HepG2 (cell line): ENCODE measurements around the gene PAM16. TPM values are rescaled to one million over a fixed set of nuclear protein-coding genes. Genes with fewer than 3 reads are reported as not detected.

Experiments used
- ATAC-seq: fragments of 200-7000 bp; cut with Tn5 transposase; 3 replicates; pipeline ENCODE4 v1.9.1; 2020; ENCODE audit warnings: mild to moderate bottlenecking, moderate library complexity
- BruUV-seq: library from RNA; stranded (reverse); fragments of 400-500 nt; replicated peaks from 2 replicates; lab custom pipeline; 2021; lab: Mats Ljungman, UMichigan
- CTCF ChIA-PET: fragments of 300-600 bp; formaldehyde crosslinking; extraction: SDS; loops from one replicate; lab custom pipeline; 2021; ENCODE audit warnings: low total read pairs, inconsistent platforms, low intra/inter-chr PET ratio; lab: Yijun Ruan, JAX
- POLR2A ChIA-PET: fragments of 350-600 bp; sonication (Branson Sonifier 250); formaldehyde crosslinking; loops from one replicate; lab custom pipeline; 2020; ENCODE audit warnings: antibody characterized with exemption, inconsistent platforms; lab: Yijun Ruan, JAX
- DNase-seq: peaks from one replicate; pipeline ENCODE4 v3.0.0-alpha.2; 2015; ENCODE audit warnings: low spot score
- FAIRE-seq: peaks from 3 replicates; lab custom pipeline; 2011; peaks lifted over from hg19 to GRCh38; lab: Jason Lieb, UNC
- H2AFZ ChIP-seq: one replicate; pipeline ENCODE4 v1.6.1; 2011; ENCODE audit warnings: low read length, inconsistent platforms
- H3K27ac ChIP-seq: fragments of 300-600 bp; 3 replicates; pipeline ENCODE4 v1.8.0; 2011; ENCODE audit warnings: mixed run types, mild to moderate bottlenecking, mixed read lengths, low read length, inconsistent platforms; ENCODE audit not compliant: insufficient read depth; ENCODE audit errors: extremely low read length
- H3K27me3 ChIP-seq, 2 experiments: fragments of 200-600 bp in 1 of 2; 2 replicates in 1 of 2; 3 replicates in 1 of 2; pipeline versions ENCODE4 v1.6.0 to v1.8.0; 2011; ENCODE audit warnings: low read length in 2 of 2, mild to moderate bottlenecking in 2 of 2, moderate library complexity in 2 of 2, inconsistent platforms in 1 of 2; ENCODE audit not compliant: insufficient read depth in 2 of 2, control insufficient read depth in 1 of 2
- H3K36me3 ChIP-seq, 2 experiments: fragments of 200-600 bp in 1 of 2; replicated peaks in 1 of 2; 2 replicates in 1 of 2; 3 replicates in 1 of 2; pipeline versions ENCODE4 v1.5.1 to v1.8.0; 2011; ENCODE audit warnings: low read length in 2 of 2, inconsistent platforms in 1 of 2; ENCODE audit not compliant: insufficient read depth in 2 of 2, control insufficient read depth in 1 of 2
- H3K4me1 ChIP-seq: 2 replicates; pipeline ENCODE4 v1.5.1; 2012; ENCODE audit warnings: low read length, inconsistent platforms; ENCODE audit not compliant: insufficient read depth
- H3K4me2 ChIP-seq: 2 replicates; pipeline ENCODE4 v1.6.0; 2011; ENCODE audit warnings: low read depth, low read length, inconsistent platforms
- H3K4me3 ChIP-seq, 3 experiments: fragments of 200-600 bp in 1 of 3; sonication (generic), shearing (Covaris generic) in 1 of 3; replicated peaks in 1 of 3; 2 replicates each; pipeline ENCODE4 v1.5.1; 2011 to 2016; ENCODE audit warnings: low read length in 3 of 3, inconsistent platforms in 2 of 3, low read depth in 2 of 3, mild to moderate bottlenecking in 2 of 3, control low read depth in 1 of 3, mixed read lengths in 1 of 3; ENCODE audit not compliant: insufficient read depth in 1 of 3
- H3K79me2 ChIP-seq: one replicate; pipeline ENCODE4 v1.6.1; 2011; ENCODE audit warnings: low read length, inconsistent platforms; ENCODE audit not compliant: insufficient read depth
- H3K9ac ChIP-seq: 2 replicates; pipeline ENCODE4 v1.6.0; 2011; ENCODE audit warnings: mild to moderate bottlenecking, low read depth, low read length, inconsistent platforms; ENCODE audit not compliant: insufficient read depth
- H3K9me3 ChIP-seq: 2 replicates; pipeline ENCODE4 v1.5.1; 2012; ENCODE audit warnings: mild to moderate bottlenecking, low read length
- H4K20me1 ChIP-seq: 2 replicates; pipeline ENCODE4 v1.6.0; 2011; ENCODE audit warnings: inconsistent platforms, mild to moderate bottlenecking, low read length, moderate library complexity; ENCODE audit not compliant: insufficient read depth
- ELF4 ChIP-seq: sonication (generic); formaldehyde crosslinking; IDR thresholded peaks from 2 replicates; pipeline ENCODE4 v1.5.0; 2020; ENCODE audit warnings: missing genetic modification reagents, mild to moderate bottlenecking, moderate library complexity, borderline replicate concordance
- NAIF1 ChIP-seq: sonication (generic); formaldehyde crosslinking; IDR thresholded peaks from 2 replicates; pipeline ENCODE4 v1.5.0; 2020; ENCODE audit warnings: mild to moderate bottlenecking, missing genetic modification reagents, borderline replicate concordance
- RAD51 ChIP-seq: fragments of 450-650 bp; IDR thresholded peaks from 2 replicates; pipeline ENCODE4 v1.6.1; 2016; ENCODE audit warnings: borderline replicate concordance
- ZGPAT ChIP-seq: IDR thresholded peaks from 2 replicates; pipeline ENCODE4 v1.6.1; 2016; ENCODE audit warnings: mild to moderate bottlenecking
- ZNF329 ChIP-seq: sonication (generic); formaldehyde crosslinking; IDR thresholded peaks from 2 replicates; pipeline ENCODE4 v1.9.0; 2021; ENCODE audit warnings: low read depth, mild to moderate bottlenecking, missing genetic modification reagents
- ZNF432 ChIP-seq: sonication (generic); formaldehyde crosslinking; IDR thresholded peaks from 2 replicates; pipeline ENCODE4 v1.5.0; 2020; ENCODE audit warnings: missing genetic modification reagents, mild to moderate bottlenecking, borderline replicate concordance
- ZNF567 ChIP-seq: sonication (generic); formaldehyde crosslinking; IDR thresholded peaks from 2 replicates; pipeline ENCODE4 v1.8.1; 2023; ENCODE audit warnings: mild to moderate bottlenecking, missing genetic modification reagents, borderline replicate concordance
- WGBS: methylation state at CpG from one replicate; pipeline ENCODE4 v1.1.6; 2017; ENCODE audit warnings: low lambda C conversion rate; 5-methylcytosine and 5-hydroxymethylcytosine counted together
- in situ Hi-C: cut with HindIII; loops from 2 replicates; pipeline ENCODE4 v1.10.0; 2017; ENCODE audit warnings: low pct_unique_long_range_greater_than_20kb; ENCODE audit not compliant: extremely low pct_ligation_motif_present
- intact Hi-C: fragments of 100-400 bp; cut with micrococcal nuclease; formaldehyde crosslinking; loops from one replicate; pipeline ENCODE4 v1.10.0; 2022; ENCODE audit not compliant: unreplicated experiment
- polyA plus RNA-seq, 8 experiments: library from polyadenylated mRNA; depleted of rRNA in 3 of 8; stranded (reverse) in 7 of 8; unstranded in 1 of 8; fragments of >200 nt; fragmentation: Illumina TruSeq in 4 of 8; extraction: Trizol in 4 of 8; gene quantifications; 2 replicates each; pipeline versions ENCODE4 v1.2.1 to v1.2.3, GENCODE V29; 2011 to 2016; ENCODE audit warnings: low read depth in 4 of 8, missing spikeins in 1 of 8, mixed read lengths in 1 of 8; ENCODE audit not compliant: insufficient read depth in 1 of 8
- total RNA-seq, 5 experiments: library from RNA; depleted of rRNA; stranded (reverse); fragments of >200 nt; fragmentation: Illumina TruSeq; extraction: Trizol; gene quantifications; 2 replicates each; pipeline ENCODE4 v1.2.3, GENCODE V29; 2016; ENCODE audit warnings: low read depth in 1 of 5
- TF ChIP-seq, protein P1 (sequence below): sonication (generic); formaldehyde crosslinking; IDR thresholded peaks from 2 replicates; pipeline ENCODE4 v1.4.0; 2020; ENCODE audit warnings: missing genetic modification reagents
- TF ChIP-seq, protein P2 (sequence below): IDR thresholded peaks from 2 replicates; pipeline ENCODE4 v1.6.1; 2012; ENCODE audit warnings: inconsistent platforms

Gene PAM16
- total and polyA plus RNA-seq, 2 of the 13 experiments (the other 11 are each of a cell fraction or from before 2014, with no cell fraction given) = 51.5 to 51.8 TPM

- H3K4me1 ChIP-seq = peaks cover 39% of the 10 kb centered on the region
- peaks cover 0 to 9% of the 10 kb centered on the region in 2 experiments; a peak in 2 of 5 replicates for H3K27me3 ChIP-seq
- no peaks in the 10 kb centered on the region for H4K20me1 ChIP-seq
- H3K79me2 ChIP-seq = peaks cover 5% of the 10 kb centered on the region
- no peaks in the 10 kb centered on the region for H3K36me3 ChIP-seq
- peak overlapping the region; percentile 57 for H3K9ac ChIP-seq
- ChIA-PET CTCF (no interaction called here), POLR2A (interaction anchor here (1.4 to 1.7 kb wide), 3 partner anchors 17 to 33 kb away, joined by 4 to 5 read pairs (median 5); partner anchors contain the start of gene TFAP4)
- FAIRE-seq (no peak), DNase-seq (no peak), ATAC-seq (no peak)
- WGBS = 42% methylated on average over 11 of the region's 16 CpGs
- intact Hi-C loops = loop anchor here (5.0 kb wide), 1 partner anchor 34 kb away; the partner anchor contains the start of gene TFAP4
- in situ Hi-C loops = no loop called here
- peak overlapping the region; percentile 42 for H3K27ac ChIP-seq
- H2AFZ ChIP-seq = no peak overlapping the region
- no peaks in the 10 kb centered on the region for H3K9me3 ChIP-seq
- peak overlapping the region; percentile 62 to 73 (median 65) for H3K4me3 ChIP-seq
- peak overlapping the region; percentile 69 for H3K4me2 ChIP-seq
- no peak for TF ChIP-seq ELF4
- TF ChIP-seq, protein P1, sequence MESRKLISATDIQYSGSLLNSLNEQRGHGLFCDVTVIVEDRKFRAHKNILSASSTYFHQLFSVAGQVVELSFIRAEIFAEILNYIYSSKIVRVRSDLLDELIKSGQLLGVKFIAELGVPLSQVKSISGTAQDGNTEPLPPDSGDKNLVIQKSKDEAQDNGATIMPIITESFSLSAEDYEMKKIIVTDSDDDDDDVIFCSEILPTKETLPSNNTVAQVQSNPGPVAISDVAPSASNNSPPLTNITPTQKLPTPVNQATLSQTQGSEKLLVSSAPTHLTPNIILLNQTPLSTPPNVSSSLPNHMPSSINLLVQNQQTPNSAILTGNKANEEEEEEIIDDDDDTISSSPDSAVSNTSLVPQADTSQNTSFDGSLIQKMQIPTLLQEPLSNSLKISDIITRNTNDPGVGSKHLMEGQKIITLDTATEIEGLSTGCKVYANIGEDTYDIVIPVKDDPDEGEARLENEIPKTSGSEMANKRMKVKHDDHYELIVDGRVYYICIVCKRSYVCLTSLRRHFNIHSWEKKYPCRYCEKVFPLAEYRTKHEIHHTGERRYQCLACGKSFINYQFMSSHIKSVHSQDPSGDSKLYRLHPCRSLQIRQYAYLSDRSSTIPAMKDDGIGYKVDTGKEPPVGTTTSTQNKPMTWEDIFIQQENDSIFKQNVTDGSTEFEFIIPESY (CRISPR knock-in tag) = peak; percentile 74
- TF ChIP-seq, all 625 proteins: peak for 1
- BruUV-seq = TSS peak; percentile 90
These were observed 44.5 kb downstream of the PAM16 start for GRCh38 chr16:4306470-4307214.

- H3K9ac ChIP-seq = no peak overlapping the region
- peaks cover 0 to 9% of the 10 kb centered on the region in 2 experiments; a peak in 2 of 5 replicates for H3K27me3 ChIP-seq
- CTCF ChIA-PET = no interaction called here
- no peaks in the 10 kb centered on the region for H3K36me3 ChIP-seq
- no peak for FAIRE-seq
- TF ChIP-seq ZNF432 (CRISPR knock-in tag) (no peak), ZNF567 (CRISPR knock-in tag) (no peak), ZGPAT (no peak), NAIF1 (no peak), ZNF329 (no peak), RAD51 (peak; percentile 42; the same call in 1 of the 2 replicates)
- TF ChIP-seq, protein P2, sequence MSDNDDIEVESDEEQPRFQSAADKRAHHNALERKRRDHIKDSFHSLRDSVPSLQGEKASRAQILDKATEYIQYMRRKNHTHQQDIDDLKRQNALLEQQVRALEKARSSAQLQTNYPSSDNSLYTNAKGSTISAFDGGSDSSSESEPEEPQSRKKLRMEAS = no peak
- no peak overlapping the region for H3K27ac ChIP-seq
- in situ Hi-C loops (no loop called here), intact Hi-C loops (no loop called here)
- 69% methylated on average over 10 of the region's 13 CpGs for whole genome bisulfite sequencing
- POLR2A ChIA-PET = interaction anchor here (1.2 kb wide), 1 partner anchor 9 kb away, joined by 3 read pairs; no protein-coding TSS in a partner anchor
- no peaks in the 10 kb centered on the region for H4K20me1 ChIP-seq
- H2AFZ ChIP-seq = no peak overlapping the region
- peaks cover 26% of the 10 kb centered on the region for H3K4me1 ChIP-seq
- H3K4me3 ChIP-seq = no peak overlapping the region
- peaks cover 5% of the 10 kb centered on the region for H3K79me2 ChIP-seq
- BruUV-seq = no TSS peak
- no peak overlapping the region for H3K4me2 ChIP-seq
- no peak for DNase-seq
- ATAC-seq = no peak
- no peaks in the 10 kb centered on the region for H3K9me3 ChIP-seq
These were observed 47.1 kb downstream of the PAM16 start for GRCh38 chr16:4303973-4304372.
